ENCODE measurements around the gene CROCC.

CROCC gene

DNA sequence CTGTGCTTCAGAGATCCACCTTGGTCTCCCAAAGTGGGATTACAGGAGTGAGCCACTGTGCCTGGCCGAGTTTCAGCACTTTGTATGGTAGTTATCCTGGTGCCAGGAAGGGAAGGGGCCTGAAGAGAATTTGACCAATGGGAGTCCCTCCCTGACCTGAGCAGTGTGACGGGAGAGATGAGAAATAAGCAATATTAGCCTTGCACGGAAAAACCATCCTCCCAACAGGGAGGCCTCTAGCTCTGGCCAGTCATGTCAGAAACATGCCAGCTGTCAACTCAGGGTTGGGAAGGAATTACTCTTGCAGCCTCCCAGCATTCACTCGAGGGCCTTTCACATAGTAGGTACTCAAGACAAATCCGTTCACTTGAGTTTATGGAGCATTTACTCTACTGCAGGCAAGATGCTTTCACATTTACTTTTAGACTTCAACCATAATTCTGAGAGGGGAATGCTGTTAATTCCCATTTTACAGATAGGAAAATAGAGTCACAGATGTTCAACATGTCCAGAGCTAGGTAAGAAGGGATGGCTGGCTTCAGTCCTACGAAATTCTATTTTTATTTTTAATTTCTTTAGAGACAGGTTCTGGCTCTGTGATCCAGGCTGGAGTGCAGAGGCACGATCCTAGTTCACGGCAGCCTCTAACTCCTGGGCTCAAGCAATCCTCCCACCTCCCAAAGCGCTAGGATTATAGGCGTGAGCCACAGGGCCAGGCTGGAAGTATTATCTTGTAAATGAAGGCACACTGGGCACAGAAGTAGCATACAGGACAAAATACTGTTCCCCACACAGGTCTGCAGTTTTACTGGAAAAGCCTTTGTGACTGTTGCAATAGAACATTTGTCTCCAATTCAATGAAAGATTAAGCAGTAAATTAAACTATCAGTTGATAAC, 93.2 kb downstream of the CROCC start:
- no peak for DNase-seq

DNA sequence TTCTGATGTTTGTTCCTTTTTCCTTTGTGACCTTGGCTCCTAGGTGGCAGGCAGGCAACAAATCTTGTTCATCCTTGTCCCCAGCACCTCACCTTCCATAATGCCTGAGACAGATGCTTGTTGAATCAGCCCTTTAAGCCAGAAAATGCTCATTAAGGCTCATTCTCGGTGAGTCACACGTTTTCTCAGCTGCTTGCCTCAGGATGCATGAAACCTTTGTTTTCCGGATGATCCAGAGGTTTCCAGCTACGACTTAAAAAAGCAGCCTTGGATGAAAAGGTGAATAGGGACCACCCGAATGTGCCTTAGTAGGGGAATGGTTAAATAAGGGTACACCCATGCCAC, 94.6 kb downstream of the CROCC start:
- no peak for DNase-seq

DNA sequence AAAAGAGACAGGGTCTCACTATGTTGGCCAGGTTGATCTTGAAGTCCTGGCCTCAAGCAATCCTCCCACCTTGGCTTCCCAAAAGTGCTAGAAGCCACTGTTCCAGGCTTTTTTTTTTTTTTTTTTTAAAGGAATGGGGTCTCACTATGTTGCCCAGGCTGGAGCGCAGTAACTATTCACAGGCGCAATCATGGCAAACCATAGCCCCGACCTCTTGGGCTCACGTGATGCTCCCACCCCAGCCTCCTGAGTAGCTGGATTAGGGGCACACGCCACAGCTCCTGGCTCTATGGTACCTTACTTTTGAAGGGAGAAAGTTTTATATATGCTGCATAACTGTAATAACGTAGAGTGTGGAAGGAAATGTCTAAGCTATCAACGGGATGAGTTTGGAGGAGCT, 95.7 kb downstream of the CROCC start:
- no peak for DNase-seq

DNA sequence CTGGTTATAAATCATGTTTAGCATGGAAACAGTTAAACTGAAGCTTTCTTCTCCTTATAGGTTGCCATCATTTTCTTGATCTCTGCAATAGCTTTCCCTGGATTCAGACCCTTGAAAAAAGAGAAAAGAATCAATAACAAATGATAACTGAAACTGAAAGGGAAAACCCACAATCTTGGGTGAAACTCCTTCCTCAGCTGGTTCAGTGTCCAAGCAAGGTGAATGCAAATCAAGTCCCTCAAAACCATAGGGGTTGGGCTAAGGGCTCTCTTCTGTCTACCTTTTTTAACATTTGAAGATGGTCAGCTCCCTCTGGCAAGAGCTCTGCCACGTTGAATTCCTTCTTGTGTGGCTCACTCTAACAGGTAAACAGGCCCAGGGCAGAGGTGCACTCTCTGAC, 97.1 kb downstream of the CROCC start:
- no peak for DNase-seq

DNA sequence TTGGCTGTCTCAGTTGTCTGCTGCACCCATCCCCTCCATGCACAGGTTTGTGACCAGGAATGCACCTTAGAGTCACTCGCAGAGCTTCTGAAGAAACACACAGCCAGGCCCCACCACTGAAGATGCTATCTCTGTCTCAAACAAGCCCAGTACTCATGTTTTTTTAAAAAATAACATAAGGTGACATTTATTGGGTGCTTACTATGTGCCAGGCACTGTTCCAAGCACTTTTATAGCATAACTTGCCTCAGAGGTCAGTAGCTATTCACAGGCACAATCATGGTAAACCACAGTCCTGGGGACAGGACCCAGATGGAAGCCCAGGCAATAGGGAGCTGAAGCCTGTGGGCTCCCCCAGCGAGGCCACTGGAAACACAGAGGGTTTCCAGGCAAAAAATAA, 98.8 kb downstream of the CROCC start:
- no peak for DNase-seq

DNA sequence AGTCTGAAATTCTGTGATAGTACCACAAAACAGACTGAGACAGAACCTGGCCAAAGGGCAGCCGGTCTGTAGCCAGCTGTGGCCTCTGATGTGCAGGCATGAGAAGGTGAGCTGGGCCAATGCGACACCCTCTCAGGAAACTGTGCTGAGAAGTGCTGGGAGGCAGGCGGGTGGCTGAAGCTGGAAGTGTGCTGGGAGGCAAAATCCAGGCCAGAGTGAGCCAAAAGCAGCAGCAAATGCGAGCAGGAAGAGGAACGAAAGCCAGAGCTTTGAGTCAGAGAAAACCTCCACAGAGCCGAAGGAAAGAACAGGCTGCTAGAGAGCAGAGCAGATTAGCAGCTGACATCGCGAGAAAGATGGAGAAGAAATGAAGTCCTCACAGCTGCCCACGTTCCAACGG, 100.2 kb downstream of the CROCC start:
- no peak for DNase-seq

All from stimulated activated CD4-positive, alpha-beta T cell treated with anti-CD3 and anti-CD28 coated beads, Interleukin-2, amount 100 ng/mL, for 24 hours (primary cell).